Hepatocyte (in vitro differentiated cells): Measurements from ENCODE around the gene WASF2.

Experiments
- CTCF ChIP-seq: fragments of 200-600 bp; sonication (generic); IDR thresholded peaks from 2 replicates; pipeline ENCODE4 v1.5.1; 2016; ENCODE audit warnings: antibody characterized with exemption, mild to moderate bottlenecking; ENCODE audit not compliant: poor library complexity
- EZH2 ChIP-seq: fragments of 200-600 bp; sonication (generic); IDR thresholded peaks from 2 replicates; pipeline ENCODE4 v1.6.1; 2016; ENCODE audit warnings: antibody characterized with exemption, mild to moderate bottlenecking, borderline replicate concordance

- no peak for TF ChIP-seq CTCF
- no peak for TF ChIP-seq EZH2
These were observed 28.1 kb upstream of the WASF2 start for GRCh38 chr1:27517907-27518718.
